KMS-11 (cell line): ENCODE measurements around the gene ENO4.

Source experiments
- H2AFZ ChIP-seq: fragments of 200-600 bp; sonication (generic); 2 replicates; pipeline ENCODE4 v1.6.1; 2016; ENCODE audit warnings: antibody characterized with exemption, mixed run types, low read depth
- H3K27ac ChIP-seq: fragments of 200-600 bp; sonication (generic); 2 replicates; pipeline ENCODE4 v1.6.1; 2016; ENCODE audit warnings: mild to moderate bottlenecking, mixed run types
- H3K27me3 ChIP-seq: fragments of 200-600 bp; sonication (generic); 2 replicates; pipeline ENCODE4 v1.6.1; 2017; ENCODE audit warnings: mild to moderate bottlenecking, low read depth, mixed run types, moderate library complexity; ENCODE audit not compliant: insufficient read depth
- H3K36me3 ChIP-seq: fragments of 200-600 bp; sonication (generic); 2 replicates; pipeline ENCODE4 v1.6.1; 2017; ENCODE audit warnings: mild to moderate bottlenecking, mixed run types; ENCODE audit not compliant: insufficient read depth
- H3K4me1 ChIP-seq: fragments of 200-600 bp; sonication (generic); 2 replicates; pipeline ENCODE4 v1.6.1; 2016; ENCODE audit warnings: mild to moderate bottlenecking, low read depth, mixed run types; ENCODE audit not compliant: poor library complexity, severe bottlenecking
- H3K4me2 ChIP-seq: fragments of 200-600 bp; sonication (generic); 2 replicates; pipeline ENCODE4 v1.7.0; 2016; ENCODE audit warnings: mild to moderate bottlenecking, mixed run types
- H3K4me3 ChIP-seq: fragments of 200-600 bp; sonication (generic); IDR thresholded peaks from 2 replicates; pipeline ENCODE4 v1.6.1; 2017; ENCODE audit warnings: low read depth, low read length, mixed read lengths; ENCODE audit not compliant: insufficient read depth
- H3K79me2 ChIP-seq: fragments of 200-600 bp; sonication (generic); 2 replicates; pipeline ENCODE4 v1.6.1; 2016; ENCODE audit warnings: low read depth, mixed run types; ENCODE audit not compliant: insufficient read depth
- H3K9ac ChIP-seq: fragments of 200-600 bp; sonication (generic); 2 replicates; pipeline ENCODE4 v1.6.1; 2016; ENCODE audit warnings: mild to moderate bottlenecking, mixed run types
- H4K20me1 ChIP-seq: fragments of 200-600 bp; sonication (generic); 2 replicates; pipeline ENCODE4 v1.6.1; 2016; ENCODE audit warnings: mild to moderate bottlenecking, mixed run types; ENCODE audit not compliant: insufficient read depth
- TF ChIP-seq, protein P1 (sequence below): fragments of 200-600 bp; sonication (generic); conservative IDR thresholded peaks from 2 replicates; pipeline ENCODE4 v1.6.1; 2017; ENCODE audit warnings: low read depth, mild to moderate bottlenecking, antibody characterized with exemption, low read length, moderate library complexity, mixed read lengths

The ENO4 gene

GRCh38 chr10:116845823-116846222 is 3.5 kb upstream of the ENO4 start:
- H3K4me1 ChIP-seq, result no peaks in the 10 kb centered on the region
- H3K36me3 ChIP-seq, result no peaks in the 10 kb centered on the region
- no peak overlapping the region for H3K27ac ChIP-seq
- TF ChIP-seq, protein P1, sequence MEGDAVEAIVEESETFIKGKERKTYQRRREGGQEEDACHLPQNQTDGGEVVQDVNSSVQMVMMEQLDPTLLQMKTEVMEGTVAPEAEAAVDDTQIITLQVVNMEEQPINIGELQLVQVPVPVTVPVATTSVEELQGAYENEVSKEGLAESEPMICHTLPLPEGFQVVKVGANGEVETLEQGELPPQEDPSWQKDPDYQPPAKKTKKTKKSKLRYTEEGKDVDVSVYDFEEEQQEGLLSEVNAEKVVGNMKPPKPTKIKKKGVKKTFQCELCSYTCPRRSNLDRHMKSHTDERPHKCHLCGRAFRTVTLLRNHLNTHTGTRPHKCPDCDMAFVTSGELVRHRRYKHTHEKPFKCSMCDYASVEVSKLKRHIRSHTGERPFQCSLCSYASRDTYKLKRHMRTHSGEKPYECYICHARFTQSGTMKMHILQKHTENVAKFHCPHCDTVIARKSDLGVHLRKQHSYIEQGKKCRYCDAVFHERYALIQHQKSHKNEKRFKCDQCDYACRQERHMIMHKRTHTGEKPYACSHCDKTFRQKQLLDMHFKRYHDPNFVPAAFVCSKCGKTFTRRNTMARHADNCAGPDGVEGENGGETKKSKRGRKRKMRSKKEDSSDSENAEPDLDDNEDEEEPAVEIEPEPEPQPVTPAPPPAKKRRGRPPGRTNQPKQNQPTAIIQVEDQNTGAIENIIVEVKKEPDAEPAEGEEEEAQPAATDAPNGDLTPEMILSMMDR, result no peak
- no peaks in the 10 kb centered on the region for H4K20me1 ChIP-seq
- no peak overlapping the region for H3K9ac ChIP-seq
- H3K27me3 ChIP-seq, result no peaks in the 10 kb centered on the region
- no peaks in the 10 kb centered on the region for H3K79me2 ChIP-seq
- H2AFZ ChIP-seq, result no peak overlapping the region
- H3K4me2 ChIP-seq, result no peak overlapping the region
- no peak overlapping the region for H3K4me3 ChIP-seq

- H3K79me2 ChIP-seq, result no peaks in the 10 kb centered on the region
- no peak overlapping the region for H3K27ac ChIP-seq
- no peaks in the 10 kb centered on the region for H4K20me1 ChIP-seq
- H3K27me3 ChIP-seq, result no peaks in the 10 kb centered on the region
- H3K4me3 ChIP-seq, result no peak overlapping the region
- H3K4me2 ChIP-seq, result no peak overlapping the region
- no peaks in the 10 kb centered on the region for H3K4me1 ChIP-seq
- H2AFZ ChIP-seq, result no peak overlapping the region
- no peak overlapping the region for H3K9ac ChIP-seq
- H3K36me3 ChIP-seq, result no peaks in the 10 kb centered on the region
- TF ChIP-seq, protein P1, result no peak
Measured at GRCh38 chr10:116848032-116848943, 1.0 kb upstream of the ENO4 start.

DNA sequence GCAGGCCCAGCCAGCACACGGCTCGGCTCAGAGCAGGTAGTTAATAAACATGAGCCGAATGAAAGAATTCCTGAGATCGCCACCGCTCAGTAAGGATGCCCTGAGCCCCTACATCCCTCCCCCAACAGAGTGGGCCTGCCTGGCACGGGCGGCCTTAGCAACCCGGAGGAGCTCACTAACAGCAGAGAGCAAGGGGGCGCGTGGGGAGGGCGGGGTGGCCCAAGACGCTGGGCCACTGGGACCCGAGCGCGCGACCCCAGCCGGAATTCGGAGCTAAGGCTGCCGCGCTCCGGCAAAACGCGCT is 403 bp upstream of the ENO4 start:
- Histone ChIP-seq H3K4me3 (no peak overlapping the region), H3K27ac (no peak overlapping the region), H3K27me3 (no peaks in the 10 kb centered on the region), H3K36me3 (no peaks in the 10 kb centered on the region), H3K4me2 (no peak overlapping the region), H4K20me1 (no peaks in the 10 kb centered on the region), H3K4me1 (no peaks in the 10 kb centered on the region), H3K9ac (no peak overlapping the region), H3K79me2 (no peaks in the 10 kb centered on the region), H2AFZ (no peak overlapping the region)
- TF ChIP-seq, protein P1, result no peak

- Histone ChIP-seq H3K4me3 (no peak overlapping the region), H3K79me2 (no peaks in the 10 kb centered on the region), H3K9ac (no peak overlapping the region), H4K20me1 (no peaks in the 10 kb centered on the region), H3K4me2 (no peak overlapping the region), H3K4me1 (no peaks in the 10 kb centered on the region), H3K27ac (no peak overlapping the region), H2AFZ (no peak overlapping the region), H3K36me3 (no peaks in the 10 kb centered on the region), H3K27me3 (no peaks in the 10 kb centered on the region)
- TF ChIP-seq, protein P1, result no peak
Measured at GRCh38 chr10:116850058-116850611, 836 bp downstream of the ENO4 start.
